PFSK-1 (cell line): ENCODE results near the gene IL10RB.

Experiments used
- FOXP2 ChIP-seq: optimal IDR thresholded peaks from 2 replicates; pipeline ENCODE3; 2011; ENCODE audit warnings: borderline replicate concordance, control low read depth, inconsistent platforms; ENCODE audit not compliant: insufficient read depth; ENCODE audit errors: extremely low read length, extremely low read depth
- POLR2AphosphoS5 ChIP-seq: IDR thresholded peaks from 2 replicates; pipeline ENCODE4 v1.6.1; 2012; ENCODE audit warnings: low read depth, mild to moderate bottlenecking, control low read depth, low read length, moderate library complexity
- REST ChIP-seq, 2 experiments: IDR thresholded peaks; 2 replicates each; pipeline versions ENCODE4 v1.6.1 to v1.8.0; 2011 to 2012; ENCODE audit warnings: low read depth in 2 of 2, low read length in 2 of 2, control low read depth in 1 of 2, inconsistent platforms in 1 of 2, mild to moderate bottlenecking in 1 of 2, moderate library complexity in 1 of 2; ENCODE audit not compliant: insufficient read depth in 1 of 2
- TAF1 ChIP-seq: IDR thresholded peaks from 2 replicates; pipeline ENCODE4 v1.6.1; 2012; ENCODE audit warnings: low read length, control low read depth, borderline replicate concordance; ENCODE audit not compliant: insufficient read depth

- TF ChIP-seq POLR2AphosphoS5 (no peak), TAF1 (no peak), REST (IDR thresholded peaks at IDR 0.05; ENCODE audit: insufficient read depth in 1 of 2, low read depth in 2 of 2, low read length in 2 of 2) (no peak), FOXP2 (no peak)
Observed at GRCh38 chr21:33236766-33237165, 29.4 kb upstream of the IL10RB start.
